Stimulated activated CD8-positive, alpha-beta memory T cell treated with anti-CD3 and anti-CD28 coated beads, Interleukin-7, amount 100 ng/mL, for 1 hour (primary cell): ENCODE data around the gene RHBDD3.

Experiments
- DNase-seq, 2 donors: peaks; one replicate each; pipeline ENCODE4 v3.0.0-alpha.2; 2020; ENCODE audit warnings: low read depth in 2 of 2

The RHBDD3 gene

DNA sequence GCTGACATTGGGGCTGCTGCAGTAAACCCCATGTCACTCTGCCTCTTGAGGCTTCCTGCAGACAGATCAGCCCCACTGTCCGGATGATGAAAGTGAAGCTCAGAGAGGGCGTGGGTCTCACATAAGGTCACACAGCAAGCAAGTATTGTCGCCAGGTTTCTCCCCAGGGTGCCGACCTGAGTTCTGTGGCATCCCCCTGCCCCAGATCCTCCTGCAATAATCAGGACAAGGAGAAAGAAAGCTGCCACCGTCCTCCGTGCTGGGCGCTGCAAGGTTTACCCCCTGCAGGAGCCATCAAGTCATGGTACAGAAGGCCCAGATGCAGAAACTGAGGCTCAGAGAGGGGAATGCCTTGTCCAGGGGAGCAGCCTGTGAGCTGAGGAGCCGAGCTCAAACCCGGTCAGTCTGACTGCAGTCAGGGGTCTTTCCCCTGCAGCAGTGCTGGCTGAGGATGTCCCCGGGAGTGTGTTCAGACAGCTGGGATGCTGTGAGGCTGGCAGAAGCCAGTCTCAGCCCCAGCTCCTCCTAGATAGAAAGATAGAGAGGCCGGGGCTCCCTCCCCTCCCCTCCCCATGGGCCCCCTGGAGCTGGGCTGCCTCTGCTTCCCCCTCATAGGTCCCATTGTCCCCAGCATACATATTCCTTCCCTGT, 48.9 kb downstream of the RHBDD3 start:
- no peak for DNase-seq

DNA sequence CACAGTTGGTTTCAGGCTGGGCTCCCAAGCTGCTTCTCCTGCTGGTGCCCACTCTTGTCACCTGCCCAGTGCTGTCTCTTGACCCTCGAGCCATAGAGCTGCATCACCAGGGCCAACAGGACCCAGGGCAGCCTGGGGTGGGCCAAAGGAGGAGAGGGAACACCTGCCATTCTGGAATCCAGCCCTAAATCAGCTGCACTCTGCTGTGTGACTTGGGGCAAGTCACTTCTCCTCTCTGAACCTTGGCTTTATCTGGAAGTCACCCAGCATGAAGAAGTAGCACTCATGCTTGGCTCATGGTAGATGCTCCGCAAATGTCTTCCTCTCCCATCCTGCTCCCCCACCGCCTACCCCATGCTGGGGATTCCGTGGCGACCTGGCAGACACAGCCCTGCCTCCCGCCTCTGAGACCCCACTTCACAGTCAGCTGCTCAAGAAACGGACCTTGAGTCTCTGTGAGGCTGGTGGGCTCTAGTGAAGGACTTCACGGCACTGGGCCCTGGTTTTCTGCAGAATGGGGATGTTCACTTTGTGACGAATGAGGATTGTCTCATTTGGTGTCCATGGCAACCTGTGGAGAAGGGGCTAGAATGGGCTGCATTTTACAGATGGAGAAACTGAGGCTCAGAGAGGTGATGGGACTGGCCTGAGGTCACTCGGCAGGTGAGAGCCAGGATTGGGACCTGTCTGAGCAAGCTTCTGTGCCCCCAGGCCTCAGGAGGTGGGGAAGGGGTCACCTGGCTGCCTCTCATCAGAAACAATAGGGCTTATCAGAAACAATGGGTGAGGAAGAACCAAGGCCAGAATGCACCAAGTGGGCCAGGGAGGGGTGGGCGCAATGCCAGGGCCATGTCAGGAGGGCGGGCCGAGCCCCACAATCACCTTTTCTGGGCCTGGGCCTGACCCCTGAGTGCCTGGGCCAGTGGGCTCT, 49.7 kb downstream of the RHBDD3 start:
- DNase-seq: no peak

GRCh38 chr22:29216873-29217666, 50.7 kb downstream of the RHBDD3 start:
- no peak for DNase-seq

DNA sequence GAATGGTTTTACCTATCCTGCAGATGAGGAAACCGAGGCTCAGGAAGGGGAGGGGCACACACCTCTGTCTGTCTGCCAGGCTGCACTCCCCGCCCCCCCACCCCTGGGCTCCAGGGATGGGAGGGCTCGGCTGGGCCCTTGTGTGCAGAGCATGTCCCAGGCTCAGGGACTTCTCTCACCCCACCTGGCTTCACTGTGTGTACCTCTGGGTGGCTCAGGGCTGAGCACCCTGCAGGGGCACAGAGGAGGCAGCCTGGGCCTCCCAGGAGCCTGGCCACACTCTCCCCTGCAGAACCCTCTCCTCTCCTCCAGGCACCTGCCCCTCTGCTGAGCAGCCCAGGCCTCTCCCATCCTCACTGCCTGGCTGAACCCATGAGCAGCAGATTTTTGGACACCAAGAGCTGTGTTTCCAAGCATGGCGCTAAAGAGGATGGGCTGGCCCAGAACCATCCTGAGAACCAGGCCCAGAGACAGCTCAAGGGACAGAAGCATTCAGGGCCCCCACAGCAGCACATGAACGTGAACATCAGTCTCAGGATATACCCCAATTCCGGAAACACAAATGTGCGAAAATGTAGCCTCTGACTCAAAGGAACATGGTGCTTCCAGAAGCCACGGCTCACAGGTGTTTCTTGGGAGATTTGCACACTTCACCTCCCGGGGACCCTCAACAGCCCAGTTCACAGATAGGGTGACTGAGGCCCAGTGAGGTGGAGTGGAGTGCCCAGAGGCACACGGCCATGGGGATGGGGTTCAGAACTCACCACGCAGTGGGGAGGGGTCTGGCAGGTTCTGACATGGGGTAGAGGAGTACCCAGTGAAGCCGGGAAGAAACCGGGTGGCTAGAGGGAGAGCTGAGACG, 51.5 kb downstream of the RHBDD3 start:
- no peak for DNase-seq

- no peak for DNase-seq
Measured at GRCh38 chr22:29215012-29215860, 52.5 kb downstream of the RHBDD3 start.

DNA sequence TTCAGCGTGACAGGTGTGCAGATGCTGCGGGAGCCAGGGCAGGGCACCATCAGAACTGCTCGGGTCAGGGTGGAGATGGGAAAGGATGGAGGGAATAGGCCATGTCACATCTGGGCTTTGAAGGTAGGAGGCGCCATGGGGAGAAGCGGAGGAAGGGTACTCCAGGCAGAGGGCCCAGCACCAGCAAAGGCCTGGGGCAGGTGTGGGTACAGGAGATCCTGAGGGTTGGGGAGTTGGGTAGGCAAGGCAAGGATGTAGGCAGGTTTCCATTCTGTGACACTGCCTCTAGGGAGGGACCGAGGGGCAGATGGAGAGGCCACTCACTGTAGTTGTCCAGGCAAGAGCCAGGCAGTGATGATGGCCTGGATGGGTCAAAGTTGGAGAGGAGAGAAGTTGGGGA, 53.5 kb downstream of the RHBDD3 start:
- no peak for DNase-seq

- no peak for DNase-seq
Measured at GRCh38 chr22:29213493-29213892, 54.3 kb downstream of the RHBDD3 start.

GRCh38 chr22:29212743-29213142, 55.0 kb downstream of the RHBDD3 start:
- no peak for DNase-seq

- DNase-seq: no peak
Measured at GRCh38 chr22:29211466-29211865, 56.3 kb downstream of the RHBDD3 start.

GRCh38 chr22:29211066-29211465, 56.7 kb downstream of the RHBDD3 start:
- no peak for DNase-seq
